Omental fat pad (tissue), 4 donors: Measurements from ENCODE around the gene IL22. TPM values are rescaled to one million over a fixed set of nuclear protein-coding genes. Genes with fewer than 3 reads are reported as not detected.

Experiments
- ATAC-seq: fragments of 150-250 bp; one replicate; pipeline ENCODE4 v1.9.1; 2016; ENCODE audit warnings: mild to moderate bottlenecking, moderate library complexity; ENCODE audit not compliant: low FRiP score
- DNase-seq: peaks from one replicate; pipeline ENCODE4 v3.0.0-alpha.2; 2019; ENCODE audit warnings: low spot score
- total RNA-seq, 4 donors: library from RNA; depleted of rRNA; stranded (reverse); fragments of >200 nt; gene quantifications; one replicate each; pipeline ENCODE4 v1.1.0, GENCODE V29; 2016
- TF ChIP-seq, protein P1 (sequence below), 3 donors: fragments of 450-650 bp; IDR thresholded peaks; one replicate each; pipeline ENCODE4 v1.5.1; 2016 to 2017; ENCODE audit warnings: antibody characterized with exemption in 3 of 3, mild to moderate bottlenecking in 3 of 3, moderate library complexity in 2 of 3

The IL22 gene
- total RNA-seq, 4 donors from 2014 or later = not detected

DNA sequence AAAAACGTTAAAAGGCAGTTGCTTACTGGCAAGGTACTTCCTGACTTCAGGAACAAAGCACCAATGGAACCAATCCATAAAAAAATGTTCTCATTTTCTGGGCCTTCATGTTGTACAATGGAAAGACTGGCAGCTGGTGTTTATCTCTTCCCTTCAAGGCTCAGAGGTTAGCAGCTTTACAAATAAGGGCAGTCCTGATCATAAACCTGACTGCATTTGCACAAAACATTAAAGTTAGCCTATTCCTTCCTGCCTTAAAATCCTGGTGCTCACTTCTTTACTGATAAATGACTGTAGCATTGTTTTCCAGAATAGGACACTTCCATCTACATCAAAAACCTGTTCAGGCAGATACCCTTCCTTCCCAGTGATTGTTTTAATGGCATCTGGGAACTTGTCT is 47.0 kb downstream of the IL22 start:
- TF ChIP-seq, protein P1, sequence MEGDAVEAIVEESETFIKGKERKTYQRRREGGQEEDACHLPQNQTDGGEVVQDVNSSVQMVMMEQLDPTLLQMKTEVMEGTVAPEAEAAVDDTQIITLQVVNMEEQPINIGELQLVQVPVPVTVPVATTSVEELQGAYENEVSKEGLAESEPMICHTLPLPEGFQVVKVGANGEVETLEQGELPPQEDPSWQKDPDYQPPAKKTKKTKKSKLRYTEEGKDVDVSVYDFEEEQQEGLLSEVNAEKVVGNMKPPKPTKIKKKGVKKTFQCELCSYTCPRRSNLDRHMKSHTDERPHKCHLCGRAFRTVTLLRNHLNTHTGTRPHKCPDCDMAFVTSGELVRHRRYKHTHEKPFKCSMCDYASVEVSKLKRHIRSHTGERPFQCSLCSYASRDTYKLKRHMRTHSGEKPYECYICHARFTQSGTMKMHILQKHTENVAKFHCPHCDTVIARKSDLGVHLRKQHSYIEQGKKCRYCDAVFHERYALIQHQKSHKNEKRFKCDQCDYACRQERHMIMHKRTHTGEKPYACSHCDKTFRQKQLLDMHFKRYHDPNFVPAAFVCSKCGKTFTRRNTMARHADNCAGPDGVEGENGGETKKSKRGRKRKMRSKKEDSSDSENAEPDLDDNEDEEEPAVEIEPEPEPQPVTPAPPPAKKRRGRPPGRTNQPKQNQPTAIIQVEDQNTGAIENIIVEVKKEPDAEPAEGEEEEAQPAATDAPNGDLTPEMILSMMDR (IDR thresholded peaks at IDR 0.05) = no peak
- no peak for DNase-seq
- ATAC-seq = no peak

DNA sequence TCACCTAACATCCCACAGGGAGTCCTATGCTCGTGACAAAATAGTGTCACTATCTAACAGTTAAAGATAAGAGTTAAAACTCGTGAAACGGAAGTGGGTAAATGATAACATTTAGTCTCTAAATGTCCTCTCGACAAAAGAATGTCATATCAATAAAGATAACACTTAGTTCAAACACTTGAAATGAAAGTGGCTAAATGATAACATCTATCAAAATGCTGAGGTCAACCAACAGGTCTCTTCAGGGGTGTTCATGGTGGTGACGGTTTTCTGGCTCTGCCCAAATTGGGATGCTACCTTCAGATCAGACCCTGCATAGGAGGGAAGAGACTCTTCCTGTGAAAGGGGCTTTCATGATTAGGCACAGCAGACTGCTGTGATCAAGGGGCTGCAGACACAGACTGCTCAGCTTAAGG is 49.9 kb downstream of the IL22 start:
- no peak for ATAC-seq
- TF ChIP-seq, protein P1 (IDR thresholded peaks at IDR 0.05) = no peak
- no peak for DNase-seq

DNA sequence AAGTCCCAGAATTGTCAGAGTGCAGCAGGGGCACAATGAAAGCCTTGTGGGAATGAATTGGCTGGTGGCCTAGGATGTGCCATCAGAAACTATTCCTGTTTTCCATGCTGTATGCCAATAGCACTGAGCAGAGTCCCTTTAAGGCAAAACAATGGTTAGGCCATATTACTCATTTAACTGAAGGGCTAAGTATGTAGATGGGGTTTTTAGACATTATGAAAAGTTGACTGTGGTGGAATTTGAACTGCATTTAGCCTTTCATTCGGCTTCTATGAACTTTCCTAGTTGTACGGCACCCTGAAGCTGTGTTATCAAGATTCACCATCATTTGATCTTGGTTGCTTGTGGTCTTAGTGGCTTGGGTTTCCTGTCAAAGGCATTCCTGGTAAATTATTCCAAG is 52.5 kb downstream of the IL22 start:
- no peak for DNase-seq
- no peak for ATAC-seq
- TF ChIP-seq, protein P1 (IDR thresholded peaks at IDR 0.05) = no peak

DNA sequence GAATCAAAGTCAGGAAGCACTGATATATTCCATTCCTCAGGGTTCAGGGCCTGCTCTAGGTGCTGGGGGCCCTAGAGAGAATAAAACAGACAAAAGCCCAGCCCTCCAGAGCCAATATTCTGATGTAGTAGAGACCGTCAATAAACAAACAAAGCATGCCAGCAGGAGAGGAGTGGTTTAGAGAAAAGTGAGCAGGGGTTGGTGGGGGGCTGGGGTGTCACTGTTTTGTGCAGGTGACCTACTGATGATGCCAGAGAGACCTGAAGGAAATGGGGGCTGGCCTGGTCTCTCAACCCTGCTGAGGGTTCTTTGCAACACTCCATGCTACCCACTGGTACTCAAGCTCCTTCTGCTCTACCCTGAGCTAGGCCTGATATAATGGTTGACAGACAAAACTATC is 54.3 kb downstream of the IL22 start:
- TF ChIP-seq, protein P1 (IDR thresholded peaks at IDR 0.05) = no peak
- DNase-seq (no peak), ATAC-seq (no peak)

DNA sequence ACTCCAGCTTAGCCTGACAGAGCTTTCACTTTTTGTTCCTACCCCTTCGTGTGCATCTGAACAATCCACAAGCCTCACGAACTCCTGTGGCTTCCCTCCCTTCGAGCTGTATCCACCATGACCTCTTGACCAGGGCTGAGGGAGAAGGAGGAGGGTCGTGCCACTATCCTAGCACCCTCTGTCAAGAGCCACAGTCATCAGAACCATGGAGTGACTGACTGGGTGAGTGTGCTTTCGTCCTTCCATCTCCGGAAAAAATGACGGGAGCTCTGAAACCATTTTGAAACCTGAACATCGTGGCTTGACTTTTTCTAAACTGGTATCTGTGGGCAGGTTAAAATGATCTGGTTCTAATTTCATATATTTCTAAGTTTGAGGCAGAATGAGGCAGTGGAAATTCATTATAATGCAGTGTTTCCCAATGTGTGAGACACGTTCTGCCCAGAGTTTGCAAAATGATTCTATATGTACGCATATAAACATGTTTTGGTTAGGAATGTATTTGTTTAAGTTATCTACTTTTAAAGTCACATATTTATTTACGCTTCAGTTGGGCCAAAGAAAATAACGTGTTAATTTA is 54.8 kb downstream of the IL22 start:
- ATAC-seq (no peak), DNase-seq (no peak)
- TF ChIP-seq, protein P1 (IDR thresholded peaks at IDR 0.05) = no peak

Other genes starting within 250 kb of the IL22 start
- gene IFNG, start 93.9 kb downstream of the IL22 start, total RNA-seq = not detected
- gene IL26, start 27.8 kb downstream of the IL22 start, total RNA-seq = not detected
- gene MDM1, start 78.8 kb upstream of the IL22 start, total RNA-seq = 10 to 100 TPM in 2 of 4 donors, 1 to 10 TPM in 2; 9.0 to 21.8 (median 10.0) TPM